ENCODE data around the gene RGS12.

Gene RGS12

DNA sequence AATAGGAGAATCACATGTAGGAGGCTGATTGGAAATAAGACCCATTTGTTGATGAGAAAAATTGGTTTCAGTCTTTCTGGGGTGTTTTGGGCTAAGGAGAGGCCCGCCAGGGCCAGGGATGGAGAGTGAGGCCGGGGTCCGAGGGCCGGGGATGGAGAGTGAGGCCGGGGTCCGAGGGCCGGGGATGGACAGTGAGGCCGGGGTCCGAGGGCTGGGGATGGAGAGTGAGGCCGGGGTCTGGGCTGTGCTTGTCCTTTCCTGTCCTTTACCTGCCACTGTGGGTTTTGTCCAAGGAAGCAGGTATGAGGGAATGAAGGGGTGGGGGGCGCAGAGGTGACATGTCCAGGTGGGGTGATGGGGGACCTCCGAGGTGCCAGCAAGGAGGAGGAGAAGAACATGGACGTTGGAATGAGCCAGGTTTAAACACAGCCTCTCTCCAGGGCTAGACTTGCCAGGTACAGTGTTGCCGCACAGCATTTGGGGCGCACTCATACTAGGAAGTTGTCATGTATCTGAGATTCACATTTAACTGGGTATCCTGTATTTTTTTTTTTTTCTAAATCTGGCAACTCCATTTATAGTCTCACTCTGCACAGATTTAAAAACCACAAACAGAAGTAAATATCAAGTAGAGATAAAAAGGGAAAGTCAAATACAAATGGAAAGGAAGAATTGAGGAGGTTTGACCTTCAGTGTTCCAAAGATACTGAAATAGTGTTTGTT lies 8.8 kb downstream of the RGS12 start:
- H3K36me3 ChIP-seq (ENCODE audit: low read length): no peaks in the 10 kb centered on the region

DNA sequence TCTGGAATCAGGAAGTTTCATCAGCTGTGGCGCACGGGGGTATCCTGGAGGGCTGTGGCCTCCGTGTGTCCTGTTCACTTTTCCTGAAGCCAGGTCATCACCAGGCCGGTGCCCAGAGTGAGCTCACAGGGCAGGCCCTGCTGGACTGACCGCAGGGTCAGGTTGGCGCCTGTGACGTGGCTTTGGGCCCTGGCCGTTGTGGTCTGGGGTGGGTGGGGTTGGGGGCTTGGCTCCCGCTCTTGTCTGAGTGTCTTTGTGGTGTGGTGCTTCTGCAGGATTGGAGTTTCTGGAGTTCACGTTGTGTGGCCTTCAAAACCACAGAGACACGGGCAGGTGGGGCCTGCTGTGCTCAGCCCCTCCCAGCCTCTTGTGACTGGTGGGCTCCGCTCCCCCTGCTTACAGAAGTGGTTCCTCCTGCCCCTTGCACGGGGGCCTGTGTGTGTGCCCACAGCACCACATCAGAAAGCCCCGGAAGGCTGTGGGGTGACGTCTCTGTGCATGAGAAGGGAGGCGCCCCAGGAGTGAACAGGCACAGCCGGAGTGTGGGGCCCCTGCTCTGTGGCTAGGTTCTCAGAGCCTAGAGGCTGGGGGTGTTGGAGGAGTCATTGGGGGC lies 9.5 kb downstream of the RGS12 start:
- H3K4me2 ChIP-seq (ENCODE audit: low read depth, low read length, poor library complexity, severe bottlenecking): no peak overlapping the region
- H3K36me3 ChIP-seq (ENCODE audit: low read length): no peaks in the 10 kb centered on the region
- no peaks in the 10 kb centered on the region for H4K20me1 ChIP-seq (ENCODE audit: low read depth, low read length)
- H3K9me2 ChIP-seq (replicated peaks; ENCODE audit: insufficient read depth, low read length): no peaks in the 10 kb centered on the region
- no peak overlapping the region for H3K9ac ChIP-seq (ENCODE audit: low read length)
- no peaks in the 10 kb centered on the region for H3F3A ChIP-seq (ENCODE audit: insufficient read depth)
- no peaks in the 10 kb centered on the region for H3K9me3 ChIP-seq (ENCODE audit: insufficient read depth, low read length)
- no peak overlapping the region for H3K27ac ChIP-seq (ENCODE audit: low read depth, low read length)
- TF ChIP-seq, protein P1, sequence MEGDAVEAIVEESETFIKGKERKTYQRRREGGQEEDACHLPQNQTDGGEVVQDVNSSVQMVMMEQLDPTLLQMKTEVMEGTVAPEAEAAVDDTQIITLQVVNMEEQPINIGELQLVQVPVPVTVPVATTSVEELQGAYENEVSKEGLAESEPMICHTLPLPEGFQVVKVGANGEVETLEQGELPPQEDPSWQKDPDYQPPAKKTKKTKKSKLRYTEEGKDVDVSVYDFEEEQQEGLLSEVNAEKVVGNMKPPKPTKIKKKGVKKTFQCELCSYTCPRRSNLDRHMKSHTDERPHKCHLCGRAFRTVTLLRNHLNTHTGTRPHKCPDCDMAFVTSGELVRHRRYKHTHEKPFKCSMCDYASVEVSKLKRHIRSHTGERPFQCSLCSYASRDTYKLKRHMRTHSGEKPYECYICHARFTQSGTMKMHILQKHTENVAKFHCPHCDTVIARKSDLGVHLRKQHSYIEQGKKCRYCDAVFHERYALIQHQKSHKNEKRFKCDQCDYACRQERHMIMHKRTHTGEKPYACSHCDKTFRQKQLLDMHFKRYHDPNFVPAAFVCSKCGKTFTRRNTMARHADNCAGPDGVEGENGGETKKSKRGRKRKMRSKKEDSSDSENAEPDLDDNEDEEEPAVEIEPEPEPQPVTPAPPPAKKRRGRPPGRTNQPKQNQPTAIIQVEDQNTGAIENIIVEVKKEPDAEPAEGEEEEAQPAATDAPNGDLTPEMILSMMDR (IDR thresholded peaks at IDR 0.05; ENCODE audit: insufficient read depth, low read length, poor library complexity, severe bottlenecking): no peak
- no peak for TF ChIP-seq EZH2phosphoT487 (conservative IDR thresholded peaks at IDR 0.05; ENCODE audit: low read length)
- no peak overlapping the region for H2AFZ ChIP-seq (ENCODE audit: low read depth, low read length, severe bottlenecking)
- H3K4me3 ChIP-seq (ENCODE audit: insufficient read depth, low read length, poor library complexity, severe bottlenecking): no peak overlapping the region
- no peaks in the 10 kb centered on the region for H3K27me3 ChIP-seq (ENCODE audit: low read length)
- H3K79me2 ChIP-seq (ENCODE audit: insufficient read depth, low read length): no peaks in the 10 kb centered on the region

More for the DNA sequence above, 8.8 kb downstream of the RGS12 start:
- Histone ChIP-seq H3K4me3 (ENCODE audit: insufficient read depth, low read length, poor library complexity, severe bottlenecking) (no peak overlapping the region), H3K9me2 (replicated peaks; ENCODE audit: insufficient read depth, low read length) (no peaks in the 10 kb centered on the region), H3K27ac (ENCODE audit: low read depth, low read length) (no peak overlapping the region), H3K4me2 (ENCODE audit: low read depth, low read length, poor library complexity, severe bottlenecking) (no peak overlapping the region), H2AFZ (ENCODE audit: low read depth, low read length, severe bottlenecking) (no peak overlapping the region), H3K79me2 (ENCODE audit: insufficient read depth, low read length) (no peaks in the 10 kb centered on the region), H3K27me3 (ENCODE audit: low read length) (no peaks in the 10 kb centered on the region), H3K9ac (ENCODE audit: low read length) (no peak overlapping the region), H3K9me3 (ENCODE audit: insufficient read depth, low read length) (no peaks in the 10 kb centered on the region), H4K20me1 (ENCODE audit: low read depth, low read length) (no peaks in the 10 kb centered on the region), H3F3A (ENCODE audit: insufficient read depth) (no peaks in the 10 kb centered on the region)
- TF ChIP-seq, protein P1 (IDR thresholded peaks at IDR 0.05; ENCODE audit: insufficient read depth, low read length, poor library complexity, severe bottlenecking): no peak
- TF ChIP-seq EZH2phosphoT487 (conservative IDR thresholded peaks at IDR 0.05; ENCODE audit: low read length): no peak

DNA sequence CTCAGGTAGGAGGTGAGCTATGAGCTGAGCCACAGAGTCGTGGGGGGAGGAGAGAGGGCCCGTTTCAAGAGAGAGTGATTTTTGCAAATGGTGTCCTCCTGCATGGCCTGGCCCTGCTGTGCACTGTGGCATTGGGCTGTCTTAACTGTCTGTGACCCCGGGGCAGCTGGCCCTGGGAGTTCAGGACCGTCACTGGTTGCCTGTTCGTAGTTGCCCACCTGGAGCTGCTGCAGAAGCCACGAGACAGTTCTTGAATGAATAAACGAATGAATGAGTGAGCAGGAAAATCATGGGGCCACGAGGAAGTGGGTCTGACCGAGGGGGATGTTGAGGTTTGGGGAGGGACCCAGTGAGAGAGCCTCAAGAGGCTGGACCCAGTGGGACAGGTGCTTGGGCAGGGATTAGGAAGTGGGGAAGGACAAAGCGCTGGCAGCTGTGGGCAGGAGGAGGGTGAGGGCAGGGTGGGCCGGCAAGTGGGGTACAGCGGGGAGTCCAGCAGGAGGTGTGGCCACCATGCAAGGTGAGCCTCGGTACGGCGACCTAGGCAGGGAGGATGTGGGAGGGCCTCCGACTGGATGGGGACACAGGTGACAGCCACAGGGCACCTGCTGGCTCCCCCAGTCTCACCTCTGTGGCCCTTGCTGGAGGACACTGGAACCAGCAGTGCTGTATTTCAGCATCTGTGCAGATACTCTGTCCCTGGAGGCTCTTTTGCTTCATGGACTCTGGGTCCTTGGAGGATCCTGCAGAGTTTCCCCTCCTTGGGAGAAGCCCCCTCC lies 10.2 kb downstream of the RGS12 start:
- Histone ChIP-seq H3K4me3 (ENCODE audit: insufficient read depth, low read length, poor library complexity, severe bottlenecking) (no peak overlapping the region), H3K9me2 (replicated peaks; ENCODE audit: insufficient read depth, low read length) (no peaks in the 10 kb centered on the region), H3K36me3 (ENCODE audit: low read length) (no peaks in the 10 kb centered on the region), H3K9ac (ENCODE audit: low read length) (no peak overlapping the region), H3F3A (ENCODE audit: insufficient read depth) (no peaks in the 10 kb centered on the region), H3K79me2 (ENCODE audit: insufficient read depth, low read length) (no peaks in the 10 kb centered on the region), H3K27ac (ENCODE audit: low read depth, low read length) (no peak overlapping the region), H4K20me1 (ENCODE audit: low read depth, low read length) (no peaks in the 10 kb centered on the region), H3K4me2 (ENCODE audit: low read depth, low read length, poor library complexity, severe bottlenecking) (no peak overlapping the region), H2AFZ (ENCODE audit: low read depth, low read length, severe bottlenecking) (no peak overlapping the region), H3K9me3 (ENCODE audit: insufficient read depth, low read length) (no peaks in the 10 kb centered on the region), H3K27me3 (ENCODE audit: low read length) (no peaks in the 10 kb centered on the region)
- TF ChIP-seq EZH2phosphoT487 (conservative IDR thresholded peaks at IDR 0.05; ENCODE audit: low read length): no peak
- TF ChIP-seq, protein P1 (IDR thresholded peaks at IDR 0.05; ENCODE audit: insufficient read depth, low read length, poor library complexity, severe bottlenecking): no peak
